Natural killer cell treated with Interleukin-12 subunit alpha and Interleukin-12 subunit beta and Interleukin-15 and Interleukin-18, amount 100 ng/mL, for 72 hours (primary cell): ENCODE data around the gene CDC34. TPM values are rescaled to one million over a fixed set of nuclear protein-coding genes. Genes with fewer than 3 reads are reported as not detected.
A peak's percentile ranks its signal among the peaks of the same experiment; 100 is the strongest.

ENCODE experiments used
- ATAC-seq, 2 donors: fragments of 150-1000 bp; cut with Tn5 transposase in 1 of 2; sonication (Bioruptor Pico), chemical (Tn5 transposase) in 1 of 2; 2 replicates each; pipeline ENCODE4 v1.10.0; 2021
- DNase-seq: peaks from one replicate; pipeline ENCODE4 v3.0.0; 2022; ENCODE audit warnings: low spot score
- H3K27ac Mint-ChIP-seq, 2 donors: 1 replicate in 1 of 2; 2 replicates in 1 of 2; pipeline ENCODE4 v1.8.0; 2022; ENCODE audit warnings: mixed read lengths in 2 of 2, mild to moderate bottlenecking in 1 of 2, moderate library complexity in 1 of 2
- H3K27me3 Mint-ChIP-seq, 2 donors: 1 replicate in 1 of 2; 2 replicates in 1 of 2; pipeline ENCODE4 v1.8.0; 2022; ENCODE audit warnings: mixed read lengths in 2 of 2
- H3K36me3 Mint-ChIP-seq: one replicate; pipeline ENCODE4 v1.8.0; 2022; ENCODE audit warnings: mixed read lengths
- H3K4me1 Mint-ChIP-seq, 2 donors: 1 replicate in 1 of 2; 2 replicates in 1 of 2; pipeline ENCODE4 v1.8.0; 2022; ENCODE audit warnings: low read depth in 2 of 2, mixed read lengths in 2 of 2, mild to moderate bottlenecking in 1 of 2
- H3K4me3 Mint-ChIP-seq: one replicate; pipeline ENCODE4 v1.8.0; 2022; ENCODE audit warnings: mixed read lengths
- H3K9me3 Mint-ChIP-seq: 2 replicates; pipeline ENCODE4 v1.8.0; 2022; ENCODE audit warnings: mixed read lengths
- total RNA-seq, 2 donors: library from RNA; stranded (reverse); gene quantifications; one replicate each; pipeline ENCODE4 v1.2.3, GENCODE V29; 2022

CDC34 gene
- total RNA-seq, 2 donors from 2014 or later: 46.5 to 73.2 TPM

GRCh38 chr19:573519-573825, 41.9 kb downstream of the CDC34 start:
- peaks cover 28 to 32% of the 10 kb centered on the region in 2 donors for H3K4me1 Mint-ChIP-seq
- ATAC-seq: no peak
- H3K4me3 Mint-ChIP-seq: peak overlapping the region; percentile 91

GRCh38 chr19:574658-575526, 43.3 kb downstream of the CDC34 start:
- no peaks in the 10 kb centered on the region for H3K9me3 Mint-ChIP-seq
- peaks cover 28 to 32% of the 10 kb centered on the region in 2 donors for H3K4me1 Mint-ChIP-seq
- no peak for ATAC-seq
- no peaks in the 10 kb centered on the region for H3K36me3 Mint-ChIP-seq
- no peak overlapping the region for H3K27ac Mint-ChIP-seq
- no peaks in the 10 kb centered on the region for H3K27me3 Mint-ChIP-seq
- H3K4me3 Mint-ChIP-seq: peak overlapping the region; percentile 91
- DNase-seq: no peak

More at GRCh38 chr19:573519-573825, 41.9 kb downstream of the CDC34 start:
- Mint-ChIP-seq H3K27ac (peak overlapping the region; percentile 60 to 66), H3K36me3 (no peaks in the 10 kb centered on the region), H3K9me3 (no peaks in the 10 kb centered on the region), H3K27me3 (no peaks in the 10 kb centered on the region)
- no peak for DNase-seq

DNA sequence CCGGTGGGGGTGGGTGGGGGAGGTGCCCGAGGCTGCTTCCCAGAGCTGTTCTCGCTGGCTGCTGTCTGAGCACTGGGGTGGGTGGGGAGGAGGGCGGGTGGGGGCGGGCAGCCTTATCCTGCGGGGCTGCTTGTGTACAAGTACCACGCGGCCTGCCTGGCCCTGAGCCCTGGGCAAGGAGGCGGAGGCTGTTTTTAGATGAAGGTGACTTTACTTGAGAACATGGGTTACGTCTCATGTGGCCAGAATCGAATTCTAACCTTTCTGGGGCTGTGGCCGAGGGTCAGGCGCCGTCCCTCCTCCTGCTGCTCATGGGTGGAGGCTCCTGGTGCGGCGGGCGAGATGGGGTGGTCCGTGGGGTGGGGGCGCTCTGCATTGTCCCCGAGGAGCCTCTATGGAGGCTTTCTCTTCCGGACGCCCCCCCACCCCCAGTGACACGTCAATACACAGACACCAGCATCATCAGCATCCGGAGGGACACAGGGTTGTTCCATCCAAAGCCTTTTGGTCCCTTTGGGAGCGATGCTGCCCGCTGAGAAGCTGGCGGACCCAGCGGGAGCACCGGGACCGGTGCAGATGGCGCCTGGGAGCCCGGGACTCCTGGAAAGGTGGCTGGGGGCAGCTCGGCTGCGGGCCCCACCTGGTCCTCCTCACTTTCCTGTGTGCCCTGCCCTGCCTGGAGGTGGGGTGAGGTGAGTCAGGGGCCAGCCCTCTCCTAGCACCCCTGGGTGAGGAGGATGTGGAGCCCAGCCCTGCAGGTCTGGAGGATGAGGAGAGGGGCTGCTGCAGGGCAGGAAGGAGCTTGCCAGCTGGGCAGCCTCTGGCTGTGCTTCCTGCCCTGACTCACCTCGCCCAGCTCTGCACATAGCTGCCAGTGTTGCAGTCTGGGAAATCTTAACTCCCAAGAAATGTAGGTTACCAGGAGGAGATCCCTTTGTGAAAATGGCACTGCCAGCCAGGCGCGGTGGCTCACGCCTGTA, 44.3 kb downstream of the CDC34 start:
- no peak overlapping the region for H3K27ac Mint-ChIP-seq
- DNase-seq: no peak
- ATAC-seq: no peak
- no peaks in the 10 kb centered on the region for H3K9me3 Mint-ChIP-seq
- no peaks in the 10 kb centered on the region for H3K27me3 Mint-ChIP-seq
- H3K36me3 Mint-ChIP-seq: no peaks in the 10 kb centered on the region
- H3K4me3 Mint-ChIP-seq: no peak overlapping the region
- H3K4me1 Mint-ChIP-seq: peaks cover 26 to 31% of the 10 kb centered on the region in 2 donors

DNA sequence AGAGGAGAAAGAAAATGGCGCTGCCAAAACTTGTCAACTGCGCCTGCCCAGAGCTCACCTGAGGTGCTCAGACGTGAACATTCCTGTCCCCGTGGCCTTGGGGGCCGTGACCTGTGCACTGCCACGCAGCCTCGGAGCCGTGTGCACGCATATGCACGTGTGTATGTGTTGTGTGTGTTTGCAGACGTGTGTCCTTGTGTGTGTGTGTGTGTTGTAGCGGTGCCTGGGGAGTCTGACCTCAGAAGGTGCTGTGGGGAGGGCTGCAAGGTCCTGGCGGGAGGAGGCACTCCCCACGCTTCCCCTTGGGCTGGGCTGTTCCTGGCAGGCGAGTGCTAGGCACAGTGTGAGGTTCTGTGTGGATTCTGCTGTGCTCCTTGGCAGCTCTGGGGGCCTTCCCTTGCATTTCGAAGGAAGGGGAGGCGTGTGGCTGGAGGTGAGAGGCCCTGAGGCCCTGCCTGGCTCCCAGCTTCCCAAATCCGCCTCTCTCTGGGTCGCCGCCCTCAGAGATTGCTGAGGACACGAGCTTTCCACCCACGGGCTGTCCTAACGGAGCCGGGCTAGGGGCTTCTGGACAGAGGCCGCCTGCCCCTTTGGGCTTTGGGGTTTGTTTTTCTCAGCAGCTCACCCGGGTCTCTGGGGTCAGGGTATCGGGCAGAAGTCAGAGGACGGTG, 45.3 kb downstream of the CDC34 start:
- ATAC-seq (no peak), DNase-seq (no peak)
- H3K4me3 Mint-ChIP-seq: no peak overlapping the region
- H3K27me3 Mint-ChIP-seq: no peaks in the 10 kb centered on the region
- no peak overlapping the region for H3K27ac Mint-ChIP-seq
- H3K36me3 Mint-ChIP-seq: no peaks in the 10 kb centered on the region
- H3K9me3 Mint-ChIP-seq: no peaks in the 10 kb centered on the region
- peaks cover 16 to 22% of the 10 kb centered on the region in 2 donors for H3K4me1 Mint-ChIP-seq

- H3K9me3 Mint-ChIP-seq: no peaks in the 10 kb centered on the region
- no peak overlapping the region for H3K4me3 Mint-ChIP-seq
- DNase-seq (no peak), ATAC-seq (no peak)
- peaks cover 12 to 19% of the 10 kb centered on the region in 2 donors for H3K4me1 Mint-ChIP-seq
- no peaks in the 10 kb centered on the region for H3K27me3 Mint-ChIP-seq
- no peaks in the 10 kb centered on the region for H3K36me3 Mint-ChIP-seq
- H3K27ac Mint-ChIP-seq: no peak overlapping the region
Observed at GRCh38 chr19:577439-578392, 46.2 kb downstream of the CDC34 start.

GRCh38 chr19:579111-579841, 47.7 kb downstream of the CDC34 start:
- no peak overlapping the region for H3K4me3 Mint-ChIP-seq
- H3K27ac Mint-ChIP-seq: no peak overlapping the region
- ATAC-seq: no peak
- H3K4me1 Mint-ChIP-seq: peaks cover 12 to 17% of the 10 kb centered on the region in 2 donors
- no peaks in the 10 kb centered on the region for H3K27me3 Mint-ChIP-seq
- H3K9me3 Mint-ChIP-seq: no peaks in the 10 kb centered on the region
- no peak for DNase-seq
- H3K36me3 Mint-ChIP-seq: no peaks in the 10 kb centered on the region

DNA sequence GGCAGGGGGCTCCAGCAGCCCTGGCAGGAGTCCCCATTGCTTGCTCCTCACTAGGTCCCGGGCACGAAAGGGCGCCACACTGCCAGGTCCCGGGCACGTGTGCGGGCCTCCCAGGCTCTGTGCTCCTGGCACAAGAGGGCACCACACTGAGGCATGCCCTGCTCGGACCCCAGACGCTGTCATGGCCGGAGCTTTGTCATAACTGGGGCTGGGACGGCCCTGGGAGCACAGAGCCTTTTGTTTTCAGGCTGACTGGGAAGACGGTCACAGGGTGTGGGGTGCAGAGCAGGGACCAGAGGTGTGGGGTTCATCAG, 48.2 kb downstream of the CDC34 start:
- H3K36me3 Mint-ChIP-seq: no peaks in the 10 kb centered on the region
- no peak for DNase-seq
- no peak for ATAC-seq
- no peak overlapping the region for H3K27ac Mint-ChIP-seq
- H3K4me3 Mint-ChIP-seq: no peak overlapping the region
- no peaks in the 10 kb centered on the region for H3K9me3 Mint-ChIP-seq
- H3K4me1 Mint-ChIP-seq: peaks cover 8 to 13% of the 10 kb centered on the region in 2 donors
- H3K27me3 Mint-ChIP-seq: no peaks in the 10 kb centered on the region

DNA sequence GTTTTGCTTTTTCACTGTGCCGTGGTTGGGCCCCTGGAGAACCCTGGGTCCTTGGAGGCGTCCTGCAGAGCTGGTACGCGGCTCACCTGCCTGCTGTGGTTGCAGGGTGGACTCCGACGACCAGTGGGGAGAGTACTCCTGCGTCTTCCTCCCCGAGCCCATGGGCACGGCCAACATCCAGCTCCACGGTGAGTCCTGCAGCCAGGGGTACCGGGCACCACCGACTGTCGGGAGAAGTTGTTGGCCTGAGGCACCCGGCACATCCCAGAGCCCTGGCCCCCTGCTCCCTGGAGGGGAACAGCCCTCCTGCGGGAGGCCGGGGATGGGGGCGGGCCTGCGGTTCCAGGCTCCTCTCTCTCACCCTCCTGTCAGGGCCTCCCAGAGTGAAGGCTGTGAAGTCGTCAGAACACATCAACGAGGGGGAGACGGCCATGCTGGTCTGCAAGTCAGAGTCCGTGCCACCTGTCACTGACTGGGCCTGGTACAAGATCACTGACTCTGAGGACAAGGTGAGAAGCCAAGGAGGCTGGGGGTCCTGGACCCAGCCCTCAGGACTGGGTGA, 48.8 kb downstream of the CDC34 start:
- Mint-ChIP-seq H3K4me3 (no peak overlapping the region), H3K27me3 (no peaks in the 10 kb centered on the region), H3K36me3 (no peaks in the 10 kb centered on the region), H3K27ac (no peak overlapping the region), H3K4me1 (peaks cover 4 to 9% of the 10 kb centered on the region in 2 donors), H3K9me3 (no peaks in the 10 kb centered on the region)
- ATAC-seq: no peak
- no peak for DNase-seq

GRCh38 chr19:581399-582111, 50.0 kb downstream of the CDC34 start:
- DNase-seq: no peak

GRCh38 chr19:582497-583197, 51.1 kb downstream of the CDC34 start:
- ATAC-seq (no peak), DNase-seq (no peak)
- Mint-ChIP-seq H3K27ac (no peak overlapping the region), H3K4me1 (peaks cover 0 to 3% of the 10 kb centered on the region in 2 donors), H3K4me3 (no peak overlapping the region), H3K9me3 (no peaks in the 10 kb centered on the region), H3K36me3 (no peaks in the 10 kb centered on the region), H3K27me3 (no peaks in the 10 kb centered on the region)

More at GRCh38 chr19:581399-582111, 50.0 kb downstream of the CDC34 start:
- no peaks in the 10 kb centered on the region for H3K27me3 Mint-ChIP-seq
- H3K4me3 Mint-ChIP-seq: no peak overlapping the region
- H3K36me3 Mint-ChIP-seq: no peaks in the 10 kb centered on the region
- no peak for ATAC-seq
- no peaks in the 10 kb centered on the region for H3K9me3 Mint-ChIP-seq
- no peak overlapping the region for H3K27ac Mint-ChIP-seq
- peaks cover 4 to 7% of the 10 kb centered on the region in 2 donors for H3K4me1 Mint-ChIP-seq

DNA sequence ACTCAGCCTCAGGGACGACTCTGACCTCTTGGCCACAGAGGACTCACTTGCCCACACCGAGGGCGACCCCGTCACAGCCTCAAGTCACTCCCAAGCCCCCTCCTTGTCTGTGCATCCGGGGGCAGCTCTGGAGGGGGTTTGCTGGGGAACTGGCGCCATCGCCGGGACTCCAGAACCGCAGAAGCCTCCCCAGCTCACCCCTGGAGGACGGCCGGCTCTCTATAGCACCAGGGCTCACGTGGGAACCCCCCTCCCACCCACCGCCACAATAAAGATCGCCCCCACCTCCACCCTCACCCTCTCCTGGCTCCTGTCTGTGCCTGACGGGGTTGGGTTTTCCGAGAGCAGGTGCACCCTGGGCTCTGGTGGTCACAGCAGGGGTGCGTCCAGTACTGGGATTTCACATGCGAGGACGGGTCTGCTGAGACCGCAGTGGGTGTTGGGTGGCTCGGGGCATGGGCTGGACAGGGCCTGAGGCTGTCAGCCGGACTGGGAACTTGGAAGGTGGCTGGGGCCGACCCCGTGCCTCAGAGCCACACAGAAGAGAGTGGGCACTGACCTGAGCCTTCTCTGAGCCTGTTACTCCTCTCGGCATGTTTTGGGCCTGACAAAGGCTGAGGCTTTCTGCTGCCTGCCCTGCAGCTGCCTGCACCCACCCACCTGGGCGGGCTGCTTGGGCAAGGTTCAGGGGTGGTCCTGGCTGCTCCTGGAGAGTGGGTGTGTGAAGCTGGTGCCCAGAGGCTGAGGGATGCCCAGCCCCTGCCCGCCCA, 51.8 kb downstream of the CDC34 start:
- peaks cover 0 to 3% of the 10 kb centered on the region in 2 donors for H3K4me1 Mint-ChIP-seq
- no peaks in the 10 kb centered on the region for H3K27me3 Mint-ChIP-seq
- H3K9me3 Mint-ChIP-seq: no peaks in the 10 kb centered on the region
- H3K4me3 Mint-ChIP-seq: no peak overlapping the region
- ATAC-seq: no peak
- no peaks in the 10 kb centered on the region for H3K36me3 Mint-ChIP-seq
- no peak overlapping the region for H3K27ac Mint-ChIP-seq
- DNase-seq: no peak
